ENCODE data around the gene IGF1. TPM values are rescaled to one million over a fixed set of nuclear protein-coding genes. Genes with fewer than 3 reads are reported as not detected.

IGF1 gene
- total RNA-seq, 2 experiments from 2014 or later = 0.90 to 1.2 TPM

DNA sequence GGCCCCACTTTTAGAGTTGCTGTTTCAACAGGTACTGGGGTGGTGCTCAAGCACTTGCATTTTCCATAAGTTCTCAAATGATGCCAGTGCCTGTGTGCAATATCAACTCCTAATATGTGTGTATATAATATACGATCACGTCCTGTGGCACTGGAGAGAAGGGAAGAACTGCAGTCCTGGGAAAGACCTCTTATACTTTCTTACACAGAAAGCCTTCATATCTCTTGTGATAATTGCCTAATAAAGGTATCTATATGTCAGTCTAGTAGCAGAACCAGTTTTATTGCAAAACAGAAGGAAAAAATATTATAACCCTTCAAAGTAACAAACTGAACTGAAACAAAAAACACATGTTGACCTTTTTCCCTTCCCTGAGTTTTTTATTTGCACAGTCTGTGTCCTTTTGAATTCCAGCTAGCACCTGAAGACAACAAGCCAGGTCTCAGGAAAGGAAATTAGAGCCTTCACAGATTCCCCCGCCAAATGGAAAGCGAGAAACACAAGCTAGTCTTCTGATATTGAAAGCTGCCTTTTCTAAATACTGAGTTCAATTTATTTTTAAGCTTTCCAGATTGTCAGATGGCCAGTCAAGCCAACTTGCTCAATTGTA, 44.4 kb downstream of the IGF1 start:
- intact Hi-C loops (cut with micrococcal nuclease) = no loop called here
- Mint-ChIP-seq H3K27ac (no peak overlapping the region), H3K36me3 (ENCODE audit: low read depth) (no peaks in the 10 kb centered on the region), H3K4me1 (ENCODE audit: low read depth) (no peaks in the 10 kb centered on the region), H3K9me3 (no peaks in the 10 kb centered on the region), H3K27me3 (peaks cover 10% of the 10 kb centered on the region), H3K4me3 (no peak overlapping the region)
- ChIA-PET POLR2A (no interaction called here), CTCF (no interaction called here)
- DNase-seq = no peak
- no peak for TF ChIP-seq CTCF (IDR thresholded peaks at IDR 0.05)
- no peak for ATAC-seq

GRCh38 chr12:102433304-102433703, 47.1 kb downstream of the IGF1 start:
- Mint-ChIP-seq H3K4me3 (no peak overlapping the region), H3K9me3 (no peaks in the 10 kb centered on the region), H3K27ac (no peak overlapping the region), H3K27me3 (peaks cover 12% of the 10 kb centered on the region), H3K36me3 (ENCODE audit: low read depth) (no peaks in the 10 kb centered on the region), H3K4me1 (ENCODE audit: low read depth) (no peaks in the 10 kb centered on the region)
- intact Hi-C loops (cut with micrococcal nuclease) = no loop called here
- ATAC-seq (no peak), DNase-seq (no peak)
- ChIA-PET POLR2A (no interaction called here), CTCF (no interaction called here)
- no peak for TF ChIP-seq CTCF (IDR thresholded peaks at IDR 0.05)

GRCh38 chr12:102430661-102431060, 49.7 kb downstream of the IGF1 start:
- peaks cover 6% of the 10 kb centered on the region for H3K27me3 Mint-ChIP-seq
- no peaks in the 10 kb centered on the region for H3K36me3 Mint-ChIP-seq (ENCODE audit: low read depth)
- CTCF ChIA-PET = interaction anchor here (1.5 kb wide), 1 partner anchor 8 kb away, joined by 3 read pairs; no protein-coding TSS in a partner anchor
- POLR2A ChIA-PET = no interaction called here
- no peak overlapping the region for H3K4me3 Mint-ChIP-seq
- intact Hi-C loops (cut with micrococcal nuclease) = no loop called here
- H3K9me3 Mint-ChIP-seq = no peaks in the 10 kb centered on the region
- no peak for TF ChIP-seq CTCF (IDR thresholded peaks at IDR 0.05)
- no peak for ATAC-seq
- H3K27ac Mint-ChIP-seq = no peak overlapping the region
- no peak for DNase-seq
- no peaks in the 10 kb centered on the region for H3K4me1 Mint-ChIP-seq (ENCODE audit: low read depth)

GRCh38 chr12:102429211-102430154, 50.9 kb downstream of the IGF1 start:
- ChIA-PET POLR2A (no interaction called here), CTCF (interaction anchor here (1.5 kb wide), 1 partner anchor 7 kb away, joined by 3 read pairs; no protein-coding TSS in a partner anchor)
- Mint-ChIP-seq H3K27me3 (peaks cover 13% of the 10 kb centered on the region), H3K9me3 (no peaks in the 10 kb centered on the region), H3K4me3 (no peak overlapping the region), H3K27ac (no peak overlapping the region), H3K36me3 (ENCODE audit: low read depth) (no peaks in the 10 kb centered on the region), H3K4me1 (ENCODE audit: low read depth) (no peaks in the 10 kb centered on the region)
- DNase-seq = no peak
- TF ChIP-seq CTCF (IDR thresholded peaks at IDR 0.05) = no peak
- intact Hi-C loops (cut with micrococcal nuclease) = no loop called here
- ATAC-seq = no peak

DNA sequence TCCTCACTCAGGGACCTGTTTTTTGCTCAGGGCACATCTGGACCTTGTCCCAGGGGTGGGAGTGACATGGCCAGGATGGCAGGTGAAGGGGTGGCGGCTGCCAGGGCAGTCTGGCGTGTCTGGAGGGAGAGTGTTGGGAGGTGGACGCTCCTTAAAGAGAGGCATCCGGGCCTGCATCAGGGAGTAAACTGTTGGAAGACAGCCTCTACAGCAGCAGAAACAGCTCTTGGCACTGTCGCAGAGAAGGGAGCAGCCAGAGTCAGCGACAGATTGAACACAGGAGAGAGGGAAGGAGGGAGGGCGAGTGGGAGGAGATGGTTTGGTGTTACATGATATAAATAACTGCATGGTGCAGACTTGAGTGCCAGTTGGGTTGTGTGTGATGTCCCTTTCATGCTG, 52.8 kb downstream of the IGF1 start:
- H3K36me3 Mint-ChIP-seq (ENCODE audit: low read depth) = no peaks in the 10 kb centered on the region
- H3K4me1 Mint-ChIP-seq (ENCODE audit: low read depth) = no peaks in the 10 kb centered on the region
- peaks cover 15% of the 10 kb centered on the region for H3K27me3 Mint-ChIP-seq
- H3K9me3 Mint-ChIP-seq = no peaks in the 10 kb centered on the region
- intact Hi-C loops (cut with micrococcal nuclease) = no loop called here
- no peak overlapping the region for H3K4me3 Mint-ChIP-seq
- ChIA-PET POLR2A (interaction anchor here (0.6 kb wide), 1 partner anchor 47 kb away, joined by 4 read pairs; no protein-coding TSS in a partner anchor), CTCF (no interaction called here)
- no peak for ATAC-seq
- no peak for DNase-seq
- no peak overlapping the region for H3K27ac Mint-ChIP-seq
- TF ChIP-seq CTCF (IDR thresholded peaks at IDR 0.05) = no peak

Measured in activated CD8-positive, alpha-beta T cell treated with anti-CD3 and anti-CD28 coated beads for 36 hours (primary cell).